Smooth muscle cell of the pulmonary artery (primary cell): Measurements from ENCODE around the gene STAMBP. TPM values are rescaled to one million over a fixed set of nuclear protein-coding genes. Genes with fewer than 3 reads are reported as not detected.

Experiments
- total RNA-seq: library from RNA; depleted of rRNA; stranded (reverse); fragments of >200 nt; gene quantifications from 2 replicates; pipeline ENCODE4 v1.2.3, GENCODE V29; 2014

Gene STAMBP
- total RNA-seq, result 26.5 and 29.1 TPM in 2 replicates

GRCh38 chr2:73828818-73829570 is at the start of gene STAMBP:
STAMBP (plus strand) TSS chr2:73828961; CDS start chr2:73830857, 1,896 bp downstream.

GRCh38 chr2:73779467-73780236 is 49.1 kb upstream of the STAMBP start, which contains the start of gene DUSP11:
DUSP11 (minus strand) TSS chr2:73780103; CDS start chr2:73779974, 129 bp downstream.

GRCh38 chr2:73783883-73784282 is 44.9 kb upstream of the STAMBP start, which contains the start of gene C2orf78:
C2orf78 (plus strand) TSS chr2:73784183; CDS start chr2:73784310, 127 bp downstream.

GRCh38 chr2:73892631-73893329 is 64.0 kb downstream of the STAMBP start, which contains the start of gene ACTG2:
ACTG2 (plus strand) TSS chr2:73893008; CDS start chr2:73901312, 8,304 bp downstream.

Other genes with a start within 250 kb of the STAMBP start
- gene NAT8, start 186.5 kb upstream of the STAMBP start, total RNA-seq, result not detected in 2 replicates
- 10.1 and 11.9 TPM in 2 replicates for gene TPRKB, start 91.6 kb upstream of the STAMBP start, total RNA-seq
- 19.6 and 20.3 TPM in 2 replicates for gene DUSP11, start 48.9 kb upstream of the STAMBP start, total RNA-seq
- not detected in 2 replicates for gene C2orf78, start 44.8 kb upstream of the STAMBP start, total RNA-seq
- gene ACTG2, start 64.0 kb downstream of the STAMBP start, total RNA-seq, result 32.7 and 43.4 TPM in 2 replicates
- 43.9 and 50.7 TPM in 2 replicates for gene DGUOK, start 97.9 kb downstream of the STAMBP start, total RNA-seq
- 4.5 and 5.4 TPM in 2 replicates for gene TET3, start 155.9 kb downstream of the STAMBP start, total RNA-seq